ENCODE data around the gene CRIM1.
"Not testable (repeated sequence)": the region's sequence is repeated elsewhere in the genome, so short reads cannot be mapped to it uniquely, and the experiment has no call there.

Gene CRIM1

GRCh38 chr2:36355151-36355889 lies at the start of gene CRIM1:
TSS of gene CRIM1 (plus strand) at chr2:36355778. CDS start at chr2:36356293, 515 bp downstream.
- peak; percentile 42 for DNase-seq

GRCh38 chr2:36307441-36307840 lies 48.1 kb upstream of the CRIM1 start:
- DNase-seq, result no peak

- DNase-seq, result not testable (repeated sequence)
Observed at GRCh38 chr2:36310444-36310843, 45.1 kb upstream of the CRIM1 start.

GRCh38 chr2:36318547-36318946 lies 37.0 kb upstream of the CRIM1 start:
- no peak for DNase-seq

GRCh38 chr2:36322108-36322507 lies 33.5 kb upstream of the CRIM1 start:
- no peak for DNase-seq

GRCh38 chr2:36326286-36326685 lies 29.3 kb upstream of the CRIM1 start:
- no peak for DNase-seq

GRCh38 chr2:36329251-36329650 lies 26.3 kb upstream of the CRIM1 start:
- no peak for DNase-seq

- DNase-seq, result no peak
Observed at GRCh38 chr2:36329746-36330472, 25.7 kb upstream of the CRIM1 start.

- DNase-seq, result no peak
Observed at GRCh38 chr2:36330473-36331395, 24.8 kb upstream of the CRIM1 start.

GRCh38 chr2:36333350-36334012 lies 22.1 kb upstream of the CRIM1 start:
- DNase-seq, result no peak

GRCh38 chr2:36335597-36335996 lies 20.0 kb upstream of the CRIM1 start:
- no peak for DNase-seq

- no peak for DNase-seq
Observed at GRCh38 chr2:36336321-36336720, 19.3 kb upstream of the CRIM1 start.

GRCh38 chr2:36337354-36337753 lies 18.2 kb upstream of the CRIM1 start:
- DNase-seq, result no peak

- DNase-seq, result no peak
Observed at GRCh38 chr2:36338124-36338826, 17.3 kb upstream of the CRIM1 start.

GRCh38 chr2:36338827-36339145 lies 16.8 kb upstream of the CRIM1 start:
- DNase-seq, result no peak

- no peak for DNase-seq
Observed at GRCh38 chr2:36339607-36340218, 15.9 kb upstream of the CRIM1 start.

GRCh38 chr2:36343606-36344005 lies 12.0 kb upstream of the CRIM1 start:
- DNase-seq, result no peak

- DNase-seq, result no peak
Observed at GRCh38 chr2:36348721-36349120, 6.9 kb upstream of the CRIM1 start.

GRCh38 chr2:36351291-36351690 lies 4.3 kb upstream of the CRIM1 start:
- DNase-seq, result no peak

- no peak for DNase-seq
Observed at GRCh38 chr2:36351736-36352349, 3.7 kb upstream of the CRIM1 start.

GRCh38 chr2:36352701-36353100 lies 2.9 kb upstream of the CRIM1 start:
- no peak for DNase-seq

- DNase-seq, result no peak
Observed at GRCh38 chr2:36354811-36355150, 797 bp upstream of the CRIM1 start.

Data from stimulated activated CD4-positive, alpha-beta T cell treated with anti-CD3 and anti-CD28 coated beads, Interleukin-1b, Interleukin-23, amount 100 ng/mL, for 48 hours (primary cell).